GM21825 (cell line): ENCODE results near the gene FDXR.

Experiments
- ATAC-seq: cut with Tn5 transposase; IDR thresholded peaks from one replicate; pipeline ENCODE4 v1.9.1; 2021; ENCODE audit warnings: mild to moderate bottlenecking, moderate library complexity; ENCODE audit not compliant: unreplicated experiment

FDXR gene

DNA sequence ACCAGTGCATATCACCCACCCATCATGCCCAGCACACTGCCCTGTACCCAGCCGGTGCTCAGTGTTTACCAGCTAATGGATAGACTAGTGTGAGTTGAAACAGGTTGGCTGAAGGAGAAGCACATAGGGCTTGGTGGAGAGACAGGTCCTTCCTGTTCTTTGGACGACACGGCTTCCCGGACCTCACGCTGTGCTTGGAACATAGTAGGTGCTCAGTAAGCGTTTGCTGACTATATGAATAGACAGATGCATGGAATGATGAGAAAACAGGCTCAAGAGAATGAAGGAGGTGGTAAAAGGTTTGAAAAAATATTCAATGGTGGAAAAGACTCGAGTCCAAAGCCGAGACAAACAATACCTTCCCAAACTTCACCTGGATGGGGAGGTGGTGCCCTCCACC is 27.4 kb upstream of the FDXR start:
- no peak for ATAC-seq

DNA sequence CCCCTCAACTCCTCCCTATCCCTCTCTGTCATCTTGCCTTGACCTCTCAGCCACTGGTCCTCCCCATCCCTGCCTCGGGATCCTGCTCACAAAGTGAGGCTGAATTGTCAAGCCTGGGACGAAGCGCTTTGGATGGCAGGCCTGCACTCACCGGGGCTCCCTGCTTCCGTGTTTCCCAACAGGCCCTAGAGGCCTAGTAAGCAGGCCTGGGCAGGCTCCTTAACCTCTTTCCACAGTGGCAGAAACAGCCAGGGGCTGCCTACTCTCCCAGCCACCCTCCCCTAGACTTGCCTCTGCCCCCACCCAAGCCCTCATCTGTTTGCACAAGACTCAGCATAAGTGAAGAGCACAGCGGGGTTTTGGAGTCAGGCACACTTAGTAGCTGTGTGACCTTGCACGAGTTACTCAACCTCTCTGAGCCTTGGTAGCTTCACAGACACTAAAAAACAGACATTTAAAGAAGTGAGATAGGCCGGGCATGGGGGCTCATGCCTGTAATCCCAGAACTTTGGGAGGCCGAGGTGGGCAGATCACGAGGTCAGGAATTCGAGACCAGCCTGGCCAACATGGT is 25.7 kb upstream of the FDXR start:
- no peak for ATAC-seq

DNA sequence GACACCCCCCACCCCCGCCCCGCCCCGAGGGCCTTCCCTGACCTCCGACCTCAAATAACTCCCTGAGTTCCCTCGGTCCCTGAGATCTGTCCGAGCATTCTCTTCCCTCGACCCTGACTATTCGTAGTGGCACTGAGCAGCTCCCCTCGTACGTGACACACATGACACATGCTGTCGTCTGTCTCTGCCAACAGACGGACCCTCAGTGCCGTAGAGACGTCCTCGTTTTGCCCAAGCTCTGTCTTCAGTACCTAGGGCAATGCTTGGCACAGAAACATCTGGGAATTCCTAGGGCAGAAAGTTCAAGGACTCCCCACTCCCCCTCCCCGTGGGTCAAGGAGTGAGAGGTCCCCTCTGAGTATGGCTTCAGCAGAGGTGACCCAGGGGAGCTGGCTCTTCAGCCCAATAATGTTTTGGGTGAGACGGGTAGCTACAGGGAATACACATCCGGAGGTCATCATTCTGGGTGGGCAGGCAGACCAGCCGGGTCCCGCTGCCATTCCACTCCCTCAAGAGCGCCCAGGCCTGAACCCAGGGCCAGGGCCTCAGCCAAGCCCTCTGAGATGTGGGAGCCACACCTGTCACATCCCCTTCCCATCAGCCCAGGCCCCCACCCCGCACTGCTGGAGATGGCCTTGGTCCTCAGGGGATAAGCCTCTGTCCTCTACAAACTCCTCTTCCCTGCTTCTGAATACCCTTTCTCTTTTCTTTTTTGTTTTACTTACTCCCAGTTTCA is 21.3 kb upstream of the FDXR start:
- no peak for ATAC-seq

DNA sequence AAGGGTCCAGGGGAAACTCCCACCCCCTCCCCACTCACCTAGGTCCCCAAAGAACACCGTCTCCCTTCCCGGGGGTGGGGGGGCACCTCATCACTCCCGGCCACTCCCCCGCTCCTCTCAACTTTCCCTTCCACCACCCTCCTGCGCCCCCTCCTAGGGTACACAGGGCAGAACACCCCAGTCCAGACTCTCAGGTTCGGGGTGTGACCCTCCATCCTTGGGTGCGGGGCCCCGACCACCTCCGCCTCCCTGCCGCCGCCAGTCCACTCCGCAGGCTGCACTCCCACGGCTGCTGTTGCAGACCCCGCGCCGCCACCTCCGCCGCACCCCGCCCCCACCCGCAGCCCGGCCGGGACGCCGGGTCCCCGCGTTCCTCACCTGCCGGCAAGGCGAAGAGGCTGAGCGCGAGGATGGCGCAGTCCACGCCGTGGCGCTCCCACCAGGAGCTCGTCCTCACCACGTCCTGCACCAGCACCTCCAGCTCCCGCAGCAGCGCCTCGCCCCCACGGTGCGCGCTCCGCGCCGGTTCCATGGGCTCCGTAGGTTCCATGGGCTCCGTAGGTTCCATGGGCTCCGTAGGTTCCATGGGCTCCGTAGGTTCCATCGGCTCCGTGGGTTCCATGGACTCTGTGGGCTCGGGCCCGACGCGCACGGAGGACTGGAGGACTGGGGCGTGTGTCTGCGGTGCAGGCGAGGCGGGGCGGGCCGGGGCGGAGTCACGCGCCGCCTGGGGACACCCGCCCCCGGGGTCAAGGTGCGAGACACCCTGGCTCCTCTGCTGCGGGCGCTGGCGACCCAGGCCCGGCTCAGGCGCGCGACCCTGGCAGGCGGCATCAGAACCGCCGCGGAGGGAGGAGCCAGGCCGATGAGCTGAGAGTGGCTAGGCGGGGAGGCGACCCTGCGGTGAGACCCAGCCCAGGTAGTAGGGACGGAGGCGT is 20.4 kb upstream of the FDXR start, which contains the start of gene FADS6:
TSS of gene FADS6 (minus strand) at position 660 of the 938 bp plus-strand sequence. CDS start at position 622, 38 bp downstream.
- no peak for ATAC-seq

DNA sequence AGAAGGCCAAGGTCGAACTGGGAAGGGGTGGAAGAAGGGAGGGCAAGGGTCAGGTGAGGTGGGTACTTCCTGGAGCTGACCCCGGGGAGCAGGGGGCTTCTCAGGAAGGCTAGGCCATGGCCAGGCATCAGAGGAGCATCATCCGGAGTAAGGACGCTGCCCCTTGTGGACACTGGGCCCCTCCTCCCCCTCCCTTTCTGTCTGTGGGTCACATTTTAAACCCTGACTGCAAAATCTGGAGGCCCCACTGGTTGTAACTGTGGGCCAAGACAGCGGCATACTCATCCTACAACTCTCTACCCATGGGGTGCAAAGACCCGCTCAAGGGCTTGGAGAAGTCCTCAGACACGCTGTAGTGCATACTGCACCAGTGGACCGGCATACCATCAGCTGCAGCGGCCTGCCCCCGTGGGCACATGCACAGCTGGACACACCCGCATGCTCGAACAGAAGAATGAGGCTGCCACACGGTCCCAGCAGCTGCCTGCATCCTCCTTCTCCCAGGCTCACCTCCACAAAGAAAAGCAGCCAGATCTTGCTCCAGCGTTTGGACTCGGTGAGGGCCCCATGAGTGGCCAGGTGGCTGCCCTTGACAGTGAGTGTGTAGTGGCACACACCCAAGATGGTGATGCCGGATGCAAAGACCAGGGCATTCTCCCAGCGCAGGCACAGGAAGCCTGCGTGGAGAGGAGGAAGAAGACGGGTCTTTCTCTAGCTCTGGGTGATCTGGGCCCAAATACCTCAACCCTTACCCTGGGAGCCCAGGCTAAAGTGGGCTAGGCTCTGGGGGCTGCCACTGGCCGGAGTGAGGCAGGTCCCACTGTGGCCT is 19.4 kb upstream of the FDXR start:
- ATAC-seq, result no peak

DNA sequence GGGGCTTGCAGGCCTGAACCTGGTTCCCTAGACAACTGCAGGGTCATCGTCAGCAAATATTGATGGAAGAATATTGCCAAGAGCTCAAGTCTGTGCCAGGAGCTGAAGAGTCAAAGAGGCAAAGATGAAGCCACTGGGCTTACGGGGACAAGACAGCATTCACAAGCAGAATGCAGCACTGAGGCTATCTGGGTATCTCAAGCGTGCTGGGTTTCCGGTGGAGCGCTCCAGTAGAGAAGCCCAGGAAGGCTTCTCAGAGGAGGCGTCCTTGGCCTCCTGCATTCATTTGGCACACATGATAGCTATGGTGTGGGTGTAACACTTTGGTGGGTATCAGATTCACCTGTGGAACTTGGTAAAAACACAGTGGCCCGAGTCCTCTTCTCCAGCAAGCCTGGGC is 17.8 kb upstream of the FDXR start:
- no peak for ATAC-seq

DNA sequence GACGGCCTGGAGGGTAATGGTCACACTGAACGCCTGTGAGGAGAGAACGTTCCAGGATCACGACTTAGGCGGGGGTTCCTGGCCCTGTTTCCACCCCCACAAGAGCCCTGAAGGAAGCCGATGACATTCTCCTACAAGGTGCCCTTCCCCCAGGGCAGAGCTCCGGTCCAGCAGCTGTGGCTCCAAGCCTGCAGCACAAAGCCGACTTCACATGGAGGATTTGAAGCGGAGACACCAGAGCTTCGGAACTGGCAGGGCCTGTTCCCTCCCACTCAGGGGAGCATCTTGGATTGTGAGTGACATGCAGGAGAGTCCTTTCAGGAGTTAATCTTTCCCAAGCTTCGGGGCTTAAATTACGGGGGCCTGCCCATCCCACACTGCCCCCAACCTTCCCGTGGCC is 15.7 kb upstream of the FDXR start:
- ATAC-seq, result no peak

DNA sequence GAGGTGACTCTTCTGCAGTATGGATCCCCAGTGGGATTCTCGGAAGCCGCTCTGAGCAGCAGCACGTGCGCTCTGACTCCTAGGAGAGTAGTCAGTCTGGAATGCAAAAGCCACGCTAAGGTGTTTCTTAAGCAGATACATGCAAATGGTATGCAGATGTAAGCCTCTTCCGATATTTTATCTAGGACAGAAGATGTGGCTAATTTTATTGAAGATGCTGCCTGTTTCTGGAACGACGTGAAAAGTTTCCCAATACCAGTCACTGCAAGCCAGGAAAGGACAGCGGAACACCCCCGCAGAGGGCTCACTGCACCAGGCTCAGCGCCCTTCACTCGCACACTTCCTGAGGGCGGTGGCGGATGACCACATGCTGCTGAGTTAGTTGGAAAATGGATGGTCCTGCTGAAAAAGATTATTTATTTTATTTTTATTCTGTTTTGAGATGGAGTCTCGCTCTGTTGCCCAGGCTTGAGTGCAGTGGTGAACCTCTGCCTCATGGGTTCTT is 10.5 kb upstream of the FDXR start:
- no peak for ATAC-seq

DNA sequence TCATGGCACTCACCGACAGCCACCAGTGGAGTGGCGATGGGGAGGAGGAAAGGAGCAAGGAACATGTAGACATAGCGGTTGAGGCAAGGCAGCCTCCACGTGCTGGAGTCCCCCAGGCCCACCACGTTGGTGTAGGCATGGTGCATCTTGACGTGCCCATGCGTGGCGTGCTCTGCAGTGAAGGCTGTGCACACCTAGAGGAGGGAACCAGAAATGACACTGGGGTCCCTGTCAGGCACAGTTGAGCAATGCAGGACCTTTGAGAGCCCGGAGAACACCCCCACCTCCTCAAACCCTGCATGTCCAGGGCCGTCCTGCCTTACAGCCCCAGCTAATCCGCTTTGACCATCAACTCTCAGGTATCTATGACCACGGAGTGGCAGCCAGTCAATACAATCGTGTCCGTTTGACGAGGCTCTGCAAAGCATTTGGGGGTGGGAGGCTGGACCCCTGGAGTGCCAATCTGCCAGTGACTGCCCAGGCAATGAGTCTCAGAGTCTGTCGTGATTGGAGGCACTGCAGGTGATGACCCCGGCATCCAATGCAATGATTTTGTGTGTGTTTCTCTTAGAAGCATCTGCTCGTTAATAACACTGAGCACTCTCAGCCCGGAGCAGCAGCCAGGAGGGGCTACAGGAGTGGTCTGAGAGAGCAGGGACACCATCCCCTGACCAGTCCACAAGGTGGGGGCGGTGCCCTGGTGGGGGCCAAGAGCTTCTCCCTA is 9.9 kb upstream of the FDXR start:
- no peak for ATAC-seq

DNA sequence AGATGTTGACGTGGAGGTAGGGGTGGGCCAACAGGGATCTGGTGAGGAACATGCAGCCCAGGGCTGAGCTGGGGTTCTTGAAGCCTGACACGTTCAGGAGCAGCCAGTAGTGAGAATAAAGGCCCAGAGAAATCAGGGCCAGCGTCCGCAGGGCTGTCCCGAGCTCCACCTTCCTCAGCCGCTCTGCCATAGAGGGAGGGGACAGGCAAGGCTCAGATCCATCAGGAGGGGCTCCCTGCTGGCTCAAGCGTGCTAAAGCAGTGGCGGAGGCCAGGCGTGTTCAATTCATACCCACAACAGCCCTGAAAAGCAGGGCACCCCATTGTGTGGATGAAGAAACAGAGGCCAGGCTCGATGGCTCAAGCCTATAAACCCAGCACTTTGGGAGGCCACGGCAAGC is 8.3 kb upstream of the FDXR start:
- no peak for ATAC-seq

DNA sequence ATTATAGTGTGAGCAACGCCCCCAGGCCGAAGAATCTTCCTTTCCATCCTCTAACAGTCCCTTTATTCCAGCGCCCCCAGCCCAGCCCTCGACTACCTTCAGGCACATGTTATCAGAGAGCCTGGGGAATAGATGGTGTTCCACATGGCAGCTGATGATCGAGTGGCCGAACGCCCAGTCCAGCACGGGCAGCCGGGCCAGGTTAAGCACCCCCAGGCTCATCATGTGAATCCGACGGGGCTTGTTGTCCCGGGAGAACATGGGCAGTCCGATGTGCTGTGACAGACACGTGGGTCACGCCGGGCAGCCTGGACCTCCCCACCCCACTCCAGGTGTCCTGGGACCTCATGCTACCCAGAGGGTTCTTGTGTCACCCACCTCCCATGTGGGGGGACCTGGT is 6.5 kb upstream of the FDXR start:
- no peak for ATAC-seq

DNA sequence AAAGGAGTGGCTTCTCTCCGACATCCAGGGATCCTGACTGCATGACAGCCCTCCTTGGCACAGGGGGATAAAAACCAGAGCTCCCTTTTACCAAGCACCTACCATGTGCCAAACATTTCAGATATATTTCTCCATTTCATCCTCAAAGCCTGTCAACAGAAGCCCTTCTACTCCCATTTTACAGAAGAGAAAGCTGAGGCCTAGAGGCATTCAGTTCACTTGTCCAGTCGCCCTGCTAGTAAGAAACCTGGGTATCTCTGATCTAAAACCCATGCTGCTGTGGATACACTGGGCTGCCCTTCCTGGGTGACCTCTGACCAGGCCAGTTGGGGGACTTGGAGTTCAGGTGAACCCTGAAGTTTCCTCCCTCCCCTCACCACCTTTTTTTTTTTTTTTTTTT is 5.9 kb upstream of the FDXR start:
- no peak for ATAC-seq

DNA sequence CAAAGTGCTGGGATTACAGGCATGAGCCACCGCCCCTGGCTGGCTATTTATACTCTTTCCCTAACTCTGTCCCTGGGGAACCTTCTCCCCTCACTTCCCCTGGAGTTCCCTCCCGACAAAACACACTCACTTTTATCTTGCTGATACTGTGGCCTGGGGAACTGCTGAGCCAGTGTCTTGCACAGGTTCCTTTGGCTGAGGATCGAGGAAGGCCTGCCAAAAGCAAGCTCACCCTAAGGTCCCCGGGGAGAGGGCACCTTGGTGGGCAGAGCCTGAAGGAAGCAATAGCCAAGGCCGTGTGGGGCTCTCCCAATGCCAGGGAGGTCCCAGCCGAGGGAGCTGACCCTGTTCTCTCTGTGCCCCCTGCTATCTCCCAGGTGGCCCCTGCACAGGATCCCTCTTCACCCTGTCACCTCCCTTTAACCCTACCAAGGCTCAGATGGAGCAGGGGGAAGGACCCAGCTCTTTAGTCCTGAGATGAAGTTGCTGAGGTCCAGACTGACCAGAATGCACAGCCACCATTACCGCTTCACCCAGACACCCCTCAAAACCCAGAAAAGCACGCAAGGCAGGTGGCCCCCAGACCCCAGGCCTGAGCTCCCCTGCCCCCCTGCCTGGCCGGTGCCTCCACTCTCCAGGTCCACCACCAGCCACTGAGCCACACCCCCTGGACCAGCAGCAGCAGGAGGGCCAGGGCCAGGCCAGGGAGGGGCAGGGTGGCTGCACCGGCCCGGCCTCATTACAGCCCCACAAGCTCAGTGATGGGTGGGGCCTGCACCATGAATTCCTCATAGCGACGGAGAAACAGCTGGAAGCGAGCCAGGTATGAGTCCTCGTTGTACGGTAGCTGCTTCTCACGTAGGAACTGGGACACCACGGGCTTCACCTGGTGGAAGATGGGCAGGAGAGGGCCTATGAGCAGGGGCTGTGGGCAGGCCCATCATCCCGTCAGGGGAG is 5.1 kb upstream of the FDXR start:
- ATAC-seq, result no peak

DNA sequence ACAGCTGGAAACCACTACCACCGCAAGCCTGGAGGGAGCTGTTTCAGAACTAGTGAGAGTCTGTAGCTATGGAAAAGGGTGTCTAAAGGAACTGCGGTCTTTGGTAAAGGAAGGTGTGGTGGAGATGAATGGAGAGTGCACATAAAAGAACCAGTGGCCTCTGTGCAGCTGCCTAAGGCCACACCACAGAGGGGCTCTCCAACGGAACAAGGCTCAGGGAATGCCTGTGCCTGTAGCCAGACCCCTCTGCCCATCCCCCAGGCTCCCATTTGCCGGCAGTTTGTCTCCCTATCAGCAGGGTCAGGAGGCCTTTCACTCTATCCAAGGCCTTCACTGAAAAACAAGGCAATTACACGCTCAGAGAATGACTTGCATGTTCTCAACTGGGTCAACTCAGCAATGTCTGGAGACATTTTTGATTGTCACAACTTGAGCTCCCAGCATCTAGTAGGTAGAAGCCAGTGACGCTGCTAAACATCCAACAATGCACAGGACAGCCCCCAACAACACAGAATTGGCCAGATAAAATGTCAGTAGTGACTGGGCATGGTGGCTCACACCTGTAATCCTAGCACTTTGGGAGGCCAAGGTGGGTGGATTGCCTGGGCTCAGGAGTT is 3.3 kb upstream of the FDXR start:
- no peak for ATAC-seq

DNA sequence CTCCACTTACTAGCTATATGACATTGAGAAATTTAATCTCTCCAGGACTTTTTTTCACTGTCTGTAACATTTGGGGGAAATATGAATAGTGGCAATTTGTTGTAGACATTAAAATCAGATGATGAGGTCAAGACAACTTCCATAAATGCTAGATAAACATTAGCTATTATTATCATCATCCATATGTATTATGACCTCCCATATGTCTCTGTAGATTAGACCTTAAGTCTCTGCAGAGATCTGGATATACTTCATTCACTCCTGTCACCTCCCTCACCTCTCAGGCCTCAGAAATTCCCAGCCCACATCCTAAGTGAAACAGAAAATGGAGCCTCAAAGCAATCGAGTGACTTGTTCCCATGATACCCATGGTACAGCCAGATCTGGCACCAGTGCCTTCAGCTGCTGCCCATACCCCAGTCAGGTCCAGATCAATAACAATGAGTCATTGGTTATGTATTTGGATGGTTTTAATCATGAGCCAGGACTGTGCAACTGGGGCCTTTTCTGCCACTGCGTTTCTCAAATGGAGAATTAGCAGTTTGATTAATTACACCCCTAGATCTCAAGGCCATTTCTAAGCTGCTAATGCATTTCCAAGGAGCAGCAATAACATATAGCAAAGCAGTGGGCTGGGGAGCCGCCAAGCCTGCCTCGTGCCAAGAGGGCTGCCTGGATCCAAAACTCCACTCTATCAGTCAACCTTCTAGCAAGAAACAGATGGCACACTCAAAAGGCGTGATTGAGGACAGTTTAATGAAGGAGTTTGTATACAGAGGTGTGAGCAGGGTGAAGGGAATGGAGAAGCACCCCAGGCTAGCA is 2.6 kb upstream of the FDXR start:
- ATAC-seq, result no peak

DNA sequence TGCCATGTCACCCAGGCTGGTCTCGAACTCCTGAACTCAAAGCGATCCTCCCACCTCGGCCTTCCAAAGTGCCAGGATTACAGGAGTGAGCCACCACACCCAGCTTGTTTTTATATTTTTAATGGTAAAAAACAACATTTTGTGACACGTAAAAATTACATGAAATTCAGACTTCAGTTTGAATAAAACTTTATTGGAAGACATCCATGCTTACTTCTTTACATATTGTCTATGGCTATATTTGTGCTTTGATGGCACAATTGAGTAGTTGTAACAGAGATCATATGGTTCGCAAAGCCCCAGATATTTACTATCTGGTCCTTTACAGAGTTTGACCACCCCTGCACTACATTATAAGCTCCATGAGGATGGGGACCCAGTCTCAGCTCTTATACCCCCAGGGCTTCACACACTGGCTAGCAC is 1.8 kb upstream of the FDXR start:
- no peak for ATAC-seq

DNA sequence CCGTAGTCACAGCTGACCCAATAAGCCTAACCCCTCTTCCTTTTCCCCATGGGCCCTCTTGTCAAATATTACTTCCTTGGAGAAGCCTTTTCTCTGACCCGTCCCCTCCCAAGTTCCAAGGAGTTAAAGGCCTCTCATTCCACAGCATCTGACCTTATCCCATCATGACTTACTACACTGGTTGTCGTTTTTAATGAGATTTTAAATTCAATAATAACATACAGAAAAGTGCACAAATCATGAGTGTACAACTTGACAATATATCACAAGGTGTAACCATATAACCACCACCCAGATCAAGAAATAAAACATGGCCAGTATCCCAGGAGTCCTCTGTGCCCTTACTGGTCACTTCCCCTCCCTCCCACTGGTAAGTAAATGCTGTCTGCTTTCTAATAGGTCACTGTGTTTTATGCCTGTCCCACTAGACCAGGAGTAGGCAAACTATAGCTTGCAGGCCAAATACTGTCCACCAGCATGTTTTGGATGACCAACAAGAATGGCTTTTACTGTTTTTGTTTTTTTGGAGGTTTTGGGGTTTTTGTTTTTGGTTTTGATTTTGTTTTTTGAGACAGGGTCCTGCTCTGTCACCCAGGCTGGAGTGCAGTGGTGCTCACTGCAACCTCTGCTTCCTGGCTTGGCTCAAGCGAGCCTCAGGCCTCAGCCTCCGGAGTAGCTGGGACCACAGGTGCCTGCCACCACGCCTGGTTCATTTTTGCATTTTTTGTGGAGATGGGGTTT is 1.2 kb upstream of the FDXR start:
- ATAC-seq, result no peak
